Measurements from ENCODE around the gene FES. TPM values are rescaled to one million over a fixed set of nuclear protein-coding genes. Genes with fewer than 3 reads are reported as not detected.

The FES gene
- total RNA-seq, 2 donors from 2014 or later = 9.3 to 14.9 TPM

DNA sequence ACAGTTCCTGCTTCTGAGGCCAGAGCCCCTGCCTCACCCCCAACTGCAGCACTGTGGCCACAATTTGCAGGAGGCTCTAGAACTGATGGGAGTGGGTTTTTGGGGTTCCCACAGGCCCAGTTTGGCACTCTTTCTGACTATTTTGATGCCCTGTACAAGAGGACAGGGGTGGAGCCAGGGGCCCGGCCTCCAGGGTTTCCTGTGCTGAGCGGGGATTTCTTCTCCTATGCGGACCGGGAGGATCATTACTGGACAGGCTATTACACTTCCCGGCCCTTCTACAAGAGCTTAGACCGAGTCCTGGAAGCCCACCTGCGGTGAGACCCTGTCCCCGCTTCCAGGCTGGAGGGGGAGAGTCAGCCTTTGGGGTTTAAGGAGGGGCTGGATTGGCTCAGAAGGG is 25.7 kb downstream of the FES start:
- H3K27ac ChIP-seq = peak overlapping the region in 1 of 2 donors; percentile 13
- no peak overlapping the region for H3K4me3 ChIP-seq
- peaks cover 0 to 35% of the 10 kb centered on the region in 2 donors for H3K4me1 ChIP-seq
- TF ChIP-seq, protein P1, sequence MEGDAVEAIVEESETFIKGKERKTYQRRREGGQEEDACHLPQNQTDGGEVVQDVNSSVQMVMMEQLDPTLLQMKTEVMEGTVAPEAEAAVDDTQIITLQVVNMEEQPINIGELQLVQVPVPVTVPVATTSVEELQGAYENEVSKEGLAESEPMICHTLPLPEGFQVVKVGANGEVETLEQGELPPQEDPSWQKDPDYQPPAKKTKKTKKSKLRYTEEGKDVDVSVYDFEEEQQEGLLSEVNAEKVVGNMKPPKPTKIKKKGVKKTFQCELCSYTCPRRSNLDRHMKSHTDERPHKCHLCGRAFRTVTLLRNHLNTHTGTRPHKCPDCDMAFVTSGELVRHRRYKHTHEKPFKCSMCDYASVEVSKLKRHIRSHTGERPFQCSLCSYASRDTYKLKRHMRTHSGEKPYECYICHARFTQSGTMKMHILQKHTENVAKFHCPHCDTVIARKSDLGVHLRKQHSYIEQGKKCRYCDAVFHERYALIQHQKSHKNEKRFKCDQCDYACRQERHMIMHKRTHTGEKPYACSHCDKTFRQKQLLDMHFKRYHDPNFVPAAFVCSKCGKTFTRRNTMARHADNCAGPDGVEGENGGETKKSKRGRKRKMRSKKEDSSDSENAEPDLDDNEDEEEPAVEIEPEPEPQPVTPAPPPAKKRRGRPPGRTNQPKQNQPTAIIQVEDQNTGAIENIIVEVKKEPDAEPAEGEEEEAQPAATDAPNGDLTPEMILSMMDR (IDR thresholded peaks at IDR 0.05) = no peak
- DNase-seq (ENCODE audit: low spot score) = no peak
- no peaks in the 10 kb centered on the region for H3K27me3 ChIP-seq
- peaks cover 94% of the 10 kb centered on the region for H3K36me3 ChIP-seq
- H3K9me3 ChIP-seq = no peaks in the 10 kb centered on the region

DNA sequence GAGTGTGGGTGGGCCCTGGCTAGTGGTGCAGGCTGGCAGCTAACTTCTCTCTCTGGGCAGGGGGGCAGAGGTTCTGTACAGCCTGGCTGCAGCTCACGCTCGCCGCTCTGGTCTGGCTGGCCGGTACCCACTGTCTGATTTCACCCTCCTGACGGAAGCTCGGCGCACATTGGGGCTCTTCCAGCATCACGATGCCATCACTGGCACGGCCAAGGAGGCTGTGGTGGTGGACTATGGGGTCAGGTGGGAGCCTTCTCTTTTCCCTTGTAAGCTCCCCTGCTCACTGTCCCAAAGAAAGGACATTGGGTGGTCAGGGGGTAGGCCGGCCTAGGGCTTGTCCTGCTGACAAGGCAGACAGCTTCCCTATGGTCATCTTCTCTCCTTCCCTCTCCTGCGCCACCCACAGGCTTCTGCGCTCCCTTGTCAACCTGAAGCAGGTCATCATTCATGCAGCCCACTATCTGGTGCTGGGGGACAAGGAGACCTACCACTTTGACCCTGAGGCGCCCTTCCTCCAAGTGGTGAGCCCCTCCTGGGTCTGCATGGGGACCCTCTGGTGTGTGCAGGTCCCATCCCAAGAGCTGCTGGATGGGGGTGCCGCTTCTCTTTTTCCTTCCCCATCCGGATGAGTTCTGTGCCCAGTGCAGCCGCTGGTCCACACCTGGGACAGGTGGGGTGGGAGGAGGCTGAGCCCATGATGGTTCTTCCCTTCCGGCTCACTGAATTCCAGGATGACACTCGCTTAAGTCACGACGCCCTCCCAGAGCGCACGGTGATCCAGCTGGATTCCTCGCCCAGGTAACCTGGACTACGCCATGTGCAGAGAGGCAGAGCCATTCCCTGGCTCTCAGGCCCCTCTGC is 26.4 kb downstream of the FES start:
- TF ChIP-seq, protein P1 (IDR thresholded peaks at IDR 0.05) = no peak
- Histone ChIP-seq H3K9me3 (no peaks in the 10 kb centered on the region), H3K36me3 (peaks cover 94% of the 10 kb centered on the region), H3K27ac (peak overlapping the region in 1 of 2 donors; percentile 13), H3K4me1 (peaks cover 0 to 42% of the 10 kb centered on the region in 2 donors), H3K27me3 (no peaks in the 10 kb centered on the region), H3K4me3 (no peak overlapping the region)
- no peak for DNase-seq (ENCODE audit: low spot score)

- H3K36me3 ChIP-seq = peaks cover 94% of the 10 kb centered on the region
- H3K4me3 ChIP-seq = no peak overlapping the region
- no peak for DNase-seq (ENCODE audit: low spot score)
- TF ChIP-seq, protein P1 (IDR thresholded peaks at IDR 0.05) = no peak
- no peak overlapping the region for H3K27ac ChIP-seq
- peaks cover 0 to 44% of the 10 kb centered on the region in 2 donors for H3K4me1 ChIP-seq
- no peaks in the 10 kb centered on the region for H3K27me3 ChIP-seq
- no peaks in the 10 kb centered on the region for H3K9me3 ChIP-seq
These were observed 27.0 kb downstream of the FES start for GRCh38 chr15:90911302-90911623.

GRCh38 chr15:90911906-90912769 is 27.8 kb downstream of the FES start:
- no peak overlapping the region for H3K27ac ChIP-seq
- TF ChIP-seq, protein P1 (IDR thresholded peaks at IDR 0.05) = no peak
- H3K9me3 ChIP-seq = no peaks in the 10 kb centered on the region
- peaks cover 94% of the 10 kb centered on the region for H3K36me3 ChIP-seq
- H3K4me1 ChIP-seq = peaks cover 0 to 44% of the 10 kb centered on the region in 2 donors
- H3K4me3 ChIP-seq = no peak overlapping the region
- DNase-seq (ENCODE audit: low spot score) = no peak
- no peaks in the 10 kb centered on the region for H3K27me3 ChIP-seq

GRCh38 chr15:90912770-90913075 is 28.4 kb downstream of the FES start:
- Histone ChIP-seq H3K27me3 (no peaks in the 10 kb centered on the region), H3K9me3 (no peaks in the 10 kb centered on the region), H3K27ac (no peak overlapping the region), H3K4me3 (no peak overlapping the region), H3K4me1 (peaks cover 0 to 44% of the 10 kb centered on the region in 2 donors), H3K36me3 (peaks cover 91% of the 10 kb centered on the region)
- TF ChIP-seq, protein P1 (IDR thresholded peaks at IDR 0.05) = no peak
- no peak for DNase-seq (ENCODE audit: low spot score)
